GM20431 (cell line): Measurements from ENCODE around the gene FBXO24.

Source experiments
- in situ Hi-C: fragments of 300-500 bp; cut with MseI, MboI; formaldehyde crosslinking; loops from one replicate; pipeline ENCODE4 v1.15.0; 2020; ENCODE audit warnings: low sequenced_read_pairs; ENCODE audit not compliant: unreplicated experiment

Gene FBXO24

DNA sequence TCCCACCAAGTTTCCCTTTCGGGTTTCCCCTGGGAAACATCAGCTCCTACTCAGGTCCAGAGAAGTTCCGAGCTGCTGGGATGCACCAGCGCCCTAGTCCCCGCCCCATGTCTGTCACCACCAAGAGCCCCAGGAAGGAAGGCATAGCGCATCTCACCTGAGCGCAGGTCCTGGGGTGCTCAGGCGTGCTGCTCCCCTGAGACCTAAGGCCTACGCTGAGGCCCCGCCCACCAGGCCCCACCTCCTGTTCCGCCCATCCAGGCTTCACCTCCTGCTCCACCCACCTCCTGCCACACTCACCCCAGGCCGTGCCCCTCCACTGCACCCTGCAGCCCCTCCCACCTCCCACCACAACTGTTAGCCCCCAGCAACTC is 56.4 kb downstream of the FBXO24 start:
- in situ Hi-C loops = no loop called here

DNA sequence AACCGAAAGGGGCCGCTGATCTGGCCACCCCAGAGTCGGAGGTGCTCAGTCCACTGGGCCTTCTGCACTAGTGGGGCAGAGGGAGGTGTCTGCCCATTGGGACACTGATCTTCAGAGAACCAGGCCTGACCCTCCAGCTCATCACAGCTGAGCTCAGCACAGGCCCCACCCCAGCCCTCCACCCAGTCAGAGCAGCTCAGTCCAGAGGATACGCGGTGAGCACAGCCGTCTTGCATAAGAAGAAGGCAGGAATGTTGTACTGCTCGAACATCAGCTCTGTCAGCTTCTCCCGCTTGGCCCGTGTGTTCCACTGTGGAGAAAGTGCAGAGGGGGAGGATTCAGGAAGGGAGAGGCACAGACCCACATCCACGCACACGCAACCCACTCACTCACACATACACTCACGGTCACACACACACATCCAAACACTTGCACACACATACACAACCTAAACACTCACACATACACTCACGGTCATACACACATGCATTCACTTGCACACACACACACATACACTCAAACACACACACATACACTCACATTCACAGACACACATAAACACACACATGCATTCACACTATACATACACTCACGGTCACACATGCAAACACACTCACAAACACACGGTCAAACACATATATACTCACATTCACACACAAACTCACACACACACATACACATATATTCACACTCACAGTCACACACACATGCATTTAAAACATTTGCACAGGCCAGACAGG is 63.9 kb downstream of the FBXO24 start:
- in situ Hi-C loops = no loop called here
